IMR-90 (cell line): ENCODE data around the gene BET1L. TPM values are rescaled to one million over a fixed set of nuclear protein-coding genes. Genes with fewer than 3 reads are reported as not detected.
A peak's percentile ranks its signal among the peaks of the same experiment; 100 is the strongest.
"Not testable (repeated sequence)": the region's sequence is repeated elsewhere in the genome, so short reads cannot be mapped to it uniquely, and the experiment has no call there.

Source experiments
- ATAC-seq: fragments of 200-7000 bp; cut with Tn5 transposase; 2 replicates; pipeline ENCODE4 v1.9.1; 2020; ENCODE audit warnings: low read depth, mild to moderate bottlenecking, moderate library complexity
- BruUV-seq: library from RNA; stranded (reverse); fragments of 400-500 nt; replicated peaks from 2 replicates; lab custom pipeline; 2021; lab: Mats Ljungman, UMichigan
- CTCF ChIA-PET: fragments of 300-600 bp; formaldehyde crosslinking; extraction: SDS; loops from one replicate; lab custom pipeline; 2021; ENCODE audit warnings: antibody characterized with exemption; lab: Yijun Ruan, JAX
- POLR2A ChIA-PET: fragments of 300-600 bp; sonication (Branson Sonifier 250); formaldehyde crosslinking; loops from one replicate; lab custom pipeline; 2022; ENCODE audit warnings: antibody characterized with exemption; ENCODE audit not compliant: unreplicated experiment; lab: Charles Lee
- DNase-seq: peaks from one replicate; pipeline ENCODE4 v3.0.0; 2013
- H2AFZ ChIP-seq: replicated peaks from 2 replicates; pipeline ENCODE3; 2013; ENCODE audit warnings: low read length, mild to moderate bottlenecking; ENCODE audit not compliant: poor library complexity
- H2AK5ac ChIP-seq: 2 replicates; pipeline ENCODE4 v1.6.1; 2013; ENCODE audit warnings: low read depth, low read length, inconsistent platforms
- H2AK9ac ChIP-seq: replicated peaks from 2 replicates; pipeline ENCODE3; 2013; ENCODE audit warnings: mild to moderate bottlenecking, low read depth, low read length, moderate library complexity; ENCODE audit not compliant: poor library complexity
- H2BK120ac ChIP-seq: 2 replicates; pipeline ENCODE4 v1.6.1; 2013; ENCODE audit warnings: low read depth, low read length, inconsistent platforms
- H2BK15ac ChIP-seq: 3 replicates; pipeline ENCODE4 v1.6.1; 2013; ENCODE audit warnings: low read depth, low read length, inconsistent platforms
- H2BK20ac ChIP-seq: 2 replicates; pipeline ENCODE4 v1.6.1; 2013; ENCODE audit warnings: low read depth, mild to moderate bottlenecking, inconsistent platforms, low read length, moderate library complexity
- H2BK5ac ChIP-seq: 2 replicates; pipeline ENCODE4 v1.6.1; 2013; ENCODE audit warnings: mild to moderate bottlenecking, low read depth, low read length, inconsistent platforms; ENCODE audit not compliant: poor library complexity, severe bottlenecking
- H3K14ac ChIP-seq: replicated peaks from 2 replicates; pipeline ENCODE4 v1.6.1; 2013; ENCODE audit warnings: low read depth, low read length, inconsistent platforms
- H3K18ac ChIP-seq: 2 replicates; pipeline ENCODE4 v1.6.1; 2013; ENCODE audit warnings: low read depth, low read length, control low read depth
- H3K23ac ChIP-seq: 2 replicates; pipeline ENCODE4 v1.6.1; 2013; ENCODE audit warnings: low read depth, low read length, inconsistent platforms
- H3K27ac ChIP-seq: 2 replicates; pipeline ENCODE4 v1.5.1; 2013; ENCODE audit warnings: mild to moderate bottlenecking, control low read depth, low read length; ENCODE audit not compliant: insufficient read depth
- H3K27me3 ChIP-seq: 2 replicates; pipeline ENCODE4 v1.6.1; 2013; ENCODE audit warnings: low read length; ENCODE audit not compliant: control insufficient read depth, insufficient read depth
- H3K36me3 ChIP-seq: 2 replicates; pipeline ENCODE4 v1.6.1; 2013; ENCODE audit warnings: low read length, mixed read lengths; ENCODE audit not compliant: control insufficient read depth, insufficient read depth
- H3K4ac ChIP-seq: 2 replicates; pipeline ENCODE4 v1.6.1; 2013; ENCODE audit warnings: low read depth, low read length, inconsistent platforms
- H3K4me1 ChIP-seq: 2 replicates; pipeline ENCODE4 v1.6.1; 2013; ENCODE audit warnings: low read length, mixed read lengths; ENCODE audit not compliant: control insufficient read depth, insufficient read depth
- H3K4me2 ChIP-seq: 2 replicates; pipeline ENCODE4 v1.6.1; 2013; ENCODE audit warnings: low read depth, mild to moderate bottlenecking, control low read depth, low read length, moderate library complexity
- H3K4me3 ChIP-seq: 2 replicates; pipeline ENCODE4 v1.5.1; 2013; ENCODE audit warnings: low read depth, mild to moderate bottlenecking, control low read depth, low read length, moderate library complexity; ENCODE audit not compliant: insufficient read depth
- H3K56ac ChIP-seq: 2 replicates; pipeline ENCODE4 v1.6.1; 2013; ENCODE audit warnings: low read length, inconsistent platforms; ENCODE audit not compliant: insufficient read depth; ENCODE audit errors: extremely low read depth
- H3K79me1 ChIP-seq, 2 experiments: 2 replicates each; pipeline ENCODE4 v1.6.1; 2013; ENCODE audit warnings: low read length in 2 of 2, inconsistent platforms in 1 of 2, low read depth in 1 of 2
- H3K9ac ChIP-seq: 2 replicates; pipeline ENCODE4 v1.6.1; 2013; ENCODE audit warnings: low read depth, low read length, control low read depth
- H3K9me1 ChIP-seq: 2 replicates; pipeline ENCODE4 v1.6.1; 2013; ENCODE audit warnings: low read length, inconsistent platforms; ENCODE audit not compliant: insufficient read depth
- H3K9me3 ChIP-seq: 2 replicates; pipeline ENCODE4 v1.6.1; 2013; ENCODE audit warnings: low read length; ENCODE audit not compliant: control insufficient read depth, insufficient read depth
- H4K20me1 ChIP-seq: 2 replicates; pipeline ENCODE4 v1.6.1; 2013; ENCODE audit warnings: low read length, inconsistent platforms; ENCODE audit not compliant: insufficient read depth
- H4K5ac ChIP-seq: 2 replicates; pipeline ENCODE4 v1.6.1; 2013; ENCODE audit warnings: mild to moderate bottlenecking, low read depth, low read length, control low read depth
- H4K8ac ChIP-seq, 2 experiments: 2 replicates each; pipeline ENCODE4 v1.6.1; 2013; ENCODE audit warnings: low read depth in 2 of 2, low read length in 2 of 2, control low read depth in 1 of 2, inconsistent platforms in 1 of 2
- H4K91ac ChIP-seq: 2 replicates; pipeline ENCODE4 v1.6.1; 2013; ENCODE audit warnings: low read depth, low read length, inconsistent platforms; ENCODE audit not compliant: insufficient read depth
- CTCF ChIP-seq: conservative IDR thresholded peaks from 2 replicates; pipeline ENCODE4 v1.5.1; 2012; ENCODE audit warnings: mild to moderate bottlenecking, low read depth, low read length, improper control_type of control experiment
- WGBS, 2 experiments: methylation state at CpG; one replicate each; pipeline versions ENCODE4 v1.1.5 to v1.1.7; 2013; ENCODE audit warnings: missing lambda C conversion rate in 2 of 2; ENCODE audit not compliant: insufficient read length in 1 of 2; ENCODE audit errors: extremely low coverage in 2 of 2; 5-methylcytosine and 5-hydroxymethylcytosine counted together
- dilution Hi-C: fragments of 300-500 bp; cut with HindIII; formaldehyde crosslinking; loops from one replicate; pipeline ENCODE4 v1.14.3; 2018; ENCODE audit warnings: low sequenced_read_pairs; ENCODE audit not compliant: unreplicated experiment
- in situ Hi-C: fragments of 300-500 bp; cut with MboI; formaldehyde crosslinking; loops from 3 replicates; pipeline ENCODE4 v1.14.3; 2019; ENCODE audit warnings: low sequenced_read_pairs, inconsistent platforms, mixed read lengths
- intact Hi-C: fragments of 100-400 bp; cut with micrococcal nuclease; formaldehyde crosslinking; loops from 2 replicates; pipeline ENCODE4 v1.10.0; 2022
- polyA plus RNA-seq, 3 experiments: library from polyadenylated mRNA; depleted of rRNA; stranded (reverse); fragments of >200 nt; gene quantifications; 2 replicates each; pipeline ENCODE4 v1.2.3, GENCODE V29; 2012; ENCODE audit warnings: low replicate concordance in 1 of 3
- total RNA-seq: library from RNA; depleted of rRNA; stranded (reverse); fragments of >200 nt; gene quantifications from 2 replicates; pipeline ENCODE4 v1.2.3, GENCODE V29; 2012

The BET1L gene
- total and polyA plus RNA-seq, 2 of the 4 experiments (the other 2 are of a cell fraction): 10.8 to 90.7 TPM

- H2AK5ac ChIP-seq, H2BK15ac ChIP-seq, H3K56ac ChIP-seq, DNase-seq, H4K20me1 ChIP-seq, in situ Hi-C loops, H2AFZ ChIP-seq, H3K4me1 ChIP-seq, H3K9me1 ChIP-seq, H2BK5ac ChIP-seq, H3K4me3 ChIP-seq, H2BK120ac ChIP-seq, H3K18ac ChIP-seq, H3K27me3 ChIP-seq, POLR2A ChIA-PET, H4K91ac ChIP-seq, H3K27ac ChIP-seq, H3K14ac ChIP-seq, H3K9ac ChIP-seq, dilution Hi-C loops, H3K4me2 ChIP-seq, H2AK9ac ChIP-seq, H2BK20ac ChIP-seq, H4K8ac ChIP-seq, H3K9me3 ChIP-seq, intact Hi-C loops, H4K5ac ChIP-seq, CTCF ChIA-PET, H3K4ac ChIP-seq, BruUV-seq, H3K23ac ChIP-seq, H3K36me3 ChIP-seq, H3K79me1 ChIP-seq: not testable (repeated sequence)
- peak; percentile 58 for ATAC-seq
- 0 out of 2 replicates have a peak, but pooled peaks have one; percentile 18 for TF ChIP-seq CTCF
- WGBS, 2 experiments: 69% methylated on average over 3 of the region's 25 CpGs; no CpG with 5 or more reads in 1 of the 2 experiments
Measured at GRCh38 chr11:189843-190311, 17.3 kb downstream of the BET1L start.

GRCh38 chr11:189200-189783, 17.9 kb downstream of the BET1L start:
- H2AFZ ChIP-seq, intact Hi-C loops, H3K36me3 ChIP-seq, H3K4me3 ChIP-seq, H2BK15ac ChIP-seq, POLR2A ChIA-PET, H4K8ac ChIP-seq, H2BK120ac ChIP-seq, H3K4me1 ChIP-seq, H2BK20ac ChIP-seq, CTCF ChIA-PET, H3K79me1 ChIP-seq, ATAC-seq, H3K23ac ChIP-seq, H2BK5ac ChIP-seq, H4K91ac ChIP-seq, H3K9me1 ChIP-seq, H4K5ac ChIP-seq, dilution Hi-C loops, H2AK9ac ChIP-seq, in situ Hi-C loops, H3K14ac ChIP-seq, H4K20me1 ChIP-seq, BruUV-seq, H3K27me3 ChIP-seq, H3K4me2 ChIP-seq, H3K9me3 ChIP-seq, H3K27ac ChIP-seq, H3K56ac ChIP-seq, H3K18ac ChIP-seq, H3K9ac ChIP-seq, H3K4ac ChIP-seq, DNase-seq, H2AK5ac ChIP-seq: not testable (repeated sequence)
- no CpG with 5 or more reads among the region's 55 CpGs for WGBS, 2 experiments
